GM12878 (cell line): ENCODE measurements around the gene ADD2. TPM values are rescaled to one million over a fixed set of nuclear protein-coding genes. Genes with fewer than 3 reads are reported as not detected.

Experiments used
- ATAC-seq: fragments of 200-7000 bp; cut with Tn5 transposase; 3 replicates; pipeline ENCODE4 v1.9.1; 2020; ENCODE audit warnings: mild to moderate bottlenecking, moderate library complexity
- BruUV-seq: library from RNA; stranded (reverse); fragments of 400-500 nt; replicated peaks from 2 replicates; lab custom pipeline; 2021; lab: Mats Ljungman, UMichigan
- CTCF ChIA-PET: fragments of 300-600 bp; sonication (Branson Sonifier 250); formaldehyde crosslinking; extraction: SDS; loops from one replicate; lab custom pipeline; 2021; ENCODE audit warnings: inconsistent platforms; lab: Yijun Ruan, JAX
- POLR2A ChIA-PET: fragments of 350-600 bp; formaldehyde crosslinking; extraction: SDS; loops from one replicate; lab custom pipeline; 2021; ENCODE audit warnings: inconsistent platforms; lab: Charles Lee
- RAD21 ChIA-PET: fragments of 300-600 bp; sonication (Branson Sonifier 250); formaldehyde crosslinking; loops from one replicate; lab custom pipeline; 2023; ENCODE audit warnings: antibody characterized with exemption; ENCODE audit not compliant: unreplicated experiment; lab: Charles Lee
- SMC1A ChIA-PET: fragments of 300-600 bp; sonication (Branson Sonifier 250); formaldehyde crosslinking; loops from one replicate; lab custom pipeline; 2023; ENCODE audit not compliant: unreplicated experiment, uncharacterized antibody; lab: Charles Lee
- DNase-seq: peaks from one replicate; pipeline ENCODE4 v3.0.0-alpha.2; 2011; ENCODE audit warnings: low read depth, low spot score
- FAIRE-seq: peaks from 3 replicates; lab custom pipeline; 2011; peaks lifted over from hg19 to GRCh38; lab: Jason Lieb, UNC
- H2AFZ ChIP-seq: 2 replicates; pipeline ENCODE4 v1.6.0; 2011; ENCODE audit warnings: low read depth, low read length, control low read depth; ENCODE audit not compliant: control insufficient read depth
- H3K27ac ChIP-seq: 2 replicates; pipeline ENCODE4 v1.5.1; 2011; ENCODE audit warnings: control low read depth; ENCODE audit not compliant: control insufficient read depth, insufficient read depth
- H3K27me3 ChIP-seq, 2 experiments: replicated peaks in 1 of 2; 2 replicates each; pipeline versions ENCODE4 v1.6.0 to v1.6.1; 2011; ENCODE audit warnings: low read length in 1 of 2; ENCODE audit not compliant: control insufficient read depth in 2 of 2, insufficient read depth in 2 of 2
- H3K36me3 ChIP-seq, 2 experiments: 2 replicates each; pipeline ENCODE4 v1.5.1; 2011; ENCODE audit warnings: low read length in 1 of 2; ENCODE audit not compliant: control insufficient read depth in 2 of 2, insufficient read depth in 2 of 2
- H3K4me1 ChIP-seq: 2 replicates; pipeline ENCODE4 v1.6.1; 2011; ENCODE audit warnings: mild to moderate bottlenecking, low read length, moderate library complexity, mixed read lengths; ENCODE audit not compliant: control insufficient read depth, insufficient read depth
- H3K4me2 ChIP-seq: 2 replicates; pipeline ENCODE4 v1.6.0; 2011; ENCODE audit warnings: control low read depth; ENCODE audit not compliant: control insufficient read depth, insufficient read depth
- H3K4me3 ChIP-seq: fragments of 200-600 bp; sonication (generic); 2 replicates; pipeline ENCODE4 v1.5.1; 2016
- H3K79me2 ChIP-seq: 2 replicates; pipeline ENCODE4 v1.6.0; 2011; ENCODE audit warnings: low read length; ENCODE audit not compliant: control insufficient read depth, insufficient read depth
- H3K9ac ChIP-seq: 2 replicates; pipeline ENCODE4 v1.8.0; 2011; ENCODE audit warnings: low read length, control low read depth, mixed read lengths; ENCODE audit not compliant: control insufficient read depth, insufficient read depth
- H3K9me3 ChIP-seq: replicated peaks from 3 replicates; pipeline ENCODE4 v1.5.1; 2011; ENCODE audit warnings: mild to moderate bottlenecking, low read length; ENCODE audit not compliant: control insufficient read depth, insufficient read depth
- H4K20me1 ChIP-seq: 2 replicates; pipeline ENCODE4 v1.6.0; 2011; ENCODE audit not compliant: control insufficient read depth, insufficient read depth
- BMI1 ChIP-seq: fragments of 450-650 bp; IDR thresholded peaks from 2 replicates; pipeline ENCODE4 v1.6.1; 2016; ENCODE audit warnings: mild to moderate bottlenecking, moderate library complexity, borderline replicate concordance
- KAT2A ChIP-seq: conservative IDR thresholded peaks from 2 replicates; pipeline ENCODE4 v1.6.1; 2011; ENCODE audit warnings: low read depth, low read length; ENCODE audit not compliant: control insufficient read depth
- NRF1 ChIP-seq: conservative IDR thresholded peaks from 2 replicates; pipeline ENCODE4 v1.6.1; 2011; ENCODE audit warnings: mild to moderate bottlenecking, low read depth, low read length, improper control_type of control experiment
- STAT3 ChIP-seq: IDR thresholded peaks from 2 replicates; pipeline ENCODE4 v1.6.1; 2011; ENCODE audit warnings: low read depth, low read length, improper control_type of control experiment
- SUPT20H ChIP-seq: IDR thresholded peaks from 2 replicates; pipeline ENCODE4 v1.6.1; 2011; ENCODE audit warnings: low read depth, mild to moderate bottlenecking, low read length, moderate library complexity, borderline replicate concordance; ENCODE audit not compliant: control insufficient read depth
- ZBED1 ChIP-seq: IDR thresholded peaks from 2 replicates; pipeline ENCODE4 v1.6.1; 2016; ENCODE audit warnings: borderline replicate concordance
- WGBS: methylation state at CpG from one replicate; pipeline ENCODE4 v1.1.6; 2016; ENCODE audit warnings: low lambda C conversion rate; ENCODE audit not compliant: insufficient replicate concordance, insufficient coverage; ENCODE audit errors: missing lambda C conversion rate; 5-methylcytosine and 5-hydroxymethylcytosine counted together
- in situ Hi-C: fragments of 300-500 bp; cut with MboI; formaldehyde crosslinking; loops from 9 replicates; pipeline ENCODE4 v1.14.3; 2018; ENCODE audit warnings: mixed read lengths
- intact Hi-C: fragments of 100-400 bp; cut with micrococcal nuclease; formaldehyde crosslinking; loops from one replicate; pipeline ENCODE4 v1.14.2; 2022; ENCODE audit not compliant: unreplicated experiment
- polyA plus RNA-seq, 11 experiments: library from polyadenylated mRNA; depleted of rRNA in 4 of 11; unstranded in 6 of 11; stranded (reverse) in 5 of 11; fragments of >200 nt; fragmentation: Nextera tagmentation in 4 of 11; fragmentation: Illumina TruSeq in 1 of 11; extraction: Ambion mirVana in 4 of 11; extraction: Trizol in 1 of 11; gene quantifications; 1 replicate in 1 of 11; 2 replicates in 10 of 11; pipeline versions ENCODE4 v1.2.1 to v1.2.3, GENCODE V29; 2011 to 2016; ENCODE audit warnings: inconsistent platforms in 2 of 11, missing spikeins in 2 of 11, low read depth in 1 of 11
- total RNA-seq, 4 experiments: library from RNA; depleted of rRNA in 3 of 4; stranded (reverse); fragments of >200 nt in 3 of 4; fragmentation: Illumina TruSeq in 1 of 4; extraction: Trizol in 1 of 4; gene quantifications; 2 replicates each; pipeline versions ENCODE4 v1.2.1 to v1.2.3, GENCODE V29; 2013 to 2021
- TF ChIP-seq, protein P1 (sequence below): fragments of 450-650 bp; IDR thresholded peaks from 2 replicates; pipeline ENCODE4 v1.6.1; 2018; ENCODE audit warnings: mild to moderate bottlenecking, low read depth, moderate library complexity; ENCODE audit not compliant: partially characterized antibody

Gene ADD2
- total and polyA plus RNA-seq, 10 of the 15 experiments (the other 5 are each of a cell fraction or from before 2014, with no cell fraction given) = 0.05 to 0.13 (median 0.08) TPM; not detected in 7

DNA sequence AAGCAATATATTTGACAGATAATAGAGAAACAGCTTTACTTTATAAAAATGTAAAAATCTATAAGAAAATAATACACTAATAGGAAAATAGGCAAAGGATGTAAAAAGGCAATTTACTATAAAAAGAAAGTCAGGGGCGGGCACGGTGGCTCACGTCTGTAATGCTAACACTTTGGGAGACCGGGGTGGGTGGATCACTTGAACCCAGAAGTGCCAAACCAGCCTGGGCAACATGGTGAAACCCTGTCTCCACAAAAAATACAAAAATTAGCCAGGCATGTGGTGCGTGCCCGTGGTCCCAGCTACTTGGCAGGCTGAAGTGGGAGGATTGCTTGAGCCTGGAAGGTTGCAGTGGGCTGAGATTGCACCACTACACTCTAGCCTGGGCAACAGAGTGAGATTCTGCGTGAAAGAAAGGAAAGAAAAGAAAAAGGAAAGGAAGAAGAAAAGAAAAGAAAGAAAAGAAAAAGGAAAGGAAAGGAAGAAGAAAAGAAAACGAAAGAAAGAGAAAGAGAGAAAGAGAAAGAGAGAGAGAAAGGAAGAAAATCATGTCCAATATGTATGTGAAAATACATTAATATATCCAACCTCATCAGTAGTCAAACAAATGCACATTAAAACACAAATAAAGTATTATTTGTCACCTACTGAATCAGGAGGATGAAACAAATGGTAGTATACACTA, 65.1 kb downstream of the ADD2 start (continued):
- TF ChIP-seq, protein P1, sequence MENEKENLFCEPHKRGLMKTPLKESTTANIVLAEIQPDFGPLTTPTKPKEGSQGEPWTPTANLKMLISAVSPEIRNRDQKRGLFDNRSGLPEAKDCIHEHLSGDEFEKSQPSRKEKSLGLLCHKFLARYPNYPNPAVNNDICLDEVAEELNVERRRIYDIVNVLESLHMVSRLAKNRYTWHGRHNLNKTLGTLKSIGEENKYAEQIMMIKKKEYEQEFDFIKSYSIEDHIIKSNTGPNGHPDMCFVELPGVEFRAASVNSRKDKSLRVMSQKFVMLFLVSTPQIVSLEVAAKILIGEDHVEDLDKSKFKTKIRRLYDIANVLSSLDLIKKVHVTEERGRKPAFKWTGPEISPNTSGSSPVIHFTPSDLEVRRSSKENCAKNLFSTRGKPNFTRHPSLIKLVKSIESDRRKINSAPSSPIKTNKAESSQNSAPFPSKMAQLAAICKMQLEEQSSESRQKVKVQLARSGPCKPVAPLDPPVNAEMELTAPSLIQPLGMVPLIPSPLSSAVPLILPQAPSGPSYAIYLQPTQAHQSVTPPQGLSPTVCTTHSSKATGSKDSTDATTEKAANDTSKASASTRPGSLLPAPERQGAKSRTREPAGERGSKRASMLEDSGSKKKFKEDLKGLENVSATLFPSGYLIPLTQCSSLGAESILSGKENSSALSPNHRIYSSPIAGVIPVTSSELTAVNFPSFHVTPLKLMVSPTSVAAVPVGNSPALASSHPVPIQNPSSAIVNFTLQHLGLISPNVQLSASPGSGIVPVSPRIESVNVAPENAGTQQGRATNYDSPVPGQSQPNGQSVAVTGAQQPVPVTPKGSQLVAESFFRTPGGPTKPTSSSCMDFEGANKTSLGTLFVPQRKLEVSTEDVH = no peak
- TF ChIP-seq SUPT20H = no peak

GRCh38 chr2:70698847-70699246, 69.2 kb downstream of the ADD2 start:
- H3K79me2 ChIP-seq = no peaks in the 10 kb centered on the region
- ChIA-PET POLR2A (no interaction called here), CTCF (no interaction called here), RAD21 (no interaction called here), SMC1A (interaction anchor here (1.2 kb wide), 1 partner anchor 195 kb away, joined by 3 read pairs; no protein-coding TSS in a partner anchor)
- no peak for DNase-seq
- H3K9ac ChIP-seq = no peak overlapping the region
- H3K27me3 ChIP-seq = no peaks in the 10 kb centered on the region
- ATAC-seq = no peak
- H3K4me3 ChIP-seq = no peak overlapping the region
- BruUV-seq = no TSS peak
- in situ Hi-C loops (no loop called here), intact Hi-C loops (no loop called here)
- H3K4me2 ChIP-seq = no peak overlapping the region
- H3K36me3 ChIP-seq = no peaks in the 10 kb centered on the region
- H2AFZ ChIP-seq = no peak overlapping the region
- no peaks in the 10 kb centered on the region for H4K20me1 ChIP-seq
- H3K4me1 ChIP-seq = no peaks in the 10 kb centered on the region
- no peak for FAIRE-seq
- no peak for TF ChIP-seq ZBED1
- no peak for TF ChIP-seq KAT2A
- TF ChIP-seq STAT3 = no peak
- TF ChIP-seq BMI1 = no peak
- TF ChIP-seq NRF1 = no peak
- H3K27ac ChIP-seq = no peak overlapping the region
- 52% methylated on average over 3 of the region's 3 CpGs for WGBS
- H3K9me3 ChIP-seq = no peaks in the 10 kb centered on the region
